Measurements from ENCODE around the gene PLEKHG3.

GRCh38 chr14:64722842-64723447 is 18.7 kb downstream of the PLEKHG3 start:
- TF ChIP-seq CTCF (IDR thresholded peaks at IDR 0.05) (no peak), ZFX (IDR thresholded peaks at IDR 0.05; ENCODE audit: borderline replicate concordance) (no peak)

All from 22Rv1 (cell line).